Measurements from ENCODE around the gene ITGA7. TPM values are rescaled to one million over a fixed set of nuclear protein-coding genes. Genes with fewer than 3 reads are reported as not detected.

The ITGA7 gene
- total RNA-seq, 1 donor: 13.9 TPM

GRCh38 chr12:55681142-55682077 is 26.3 kb downstream of the ITGA7 start:
- TF ChIP-seq, protein P1, sequence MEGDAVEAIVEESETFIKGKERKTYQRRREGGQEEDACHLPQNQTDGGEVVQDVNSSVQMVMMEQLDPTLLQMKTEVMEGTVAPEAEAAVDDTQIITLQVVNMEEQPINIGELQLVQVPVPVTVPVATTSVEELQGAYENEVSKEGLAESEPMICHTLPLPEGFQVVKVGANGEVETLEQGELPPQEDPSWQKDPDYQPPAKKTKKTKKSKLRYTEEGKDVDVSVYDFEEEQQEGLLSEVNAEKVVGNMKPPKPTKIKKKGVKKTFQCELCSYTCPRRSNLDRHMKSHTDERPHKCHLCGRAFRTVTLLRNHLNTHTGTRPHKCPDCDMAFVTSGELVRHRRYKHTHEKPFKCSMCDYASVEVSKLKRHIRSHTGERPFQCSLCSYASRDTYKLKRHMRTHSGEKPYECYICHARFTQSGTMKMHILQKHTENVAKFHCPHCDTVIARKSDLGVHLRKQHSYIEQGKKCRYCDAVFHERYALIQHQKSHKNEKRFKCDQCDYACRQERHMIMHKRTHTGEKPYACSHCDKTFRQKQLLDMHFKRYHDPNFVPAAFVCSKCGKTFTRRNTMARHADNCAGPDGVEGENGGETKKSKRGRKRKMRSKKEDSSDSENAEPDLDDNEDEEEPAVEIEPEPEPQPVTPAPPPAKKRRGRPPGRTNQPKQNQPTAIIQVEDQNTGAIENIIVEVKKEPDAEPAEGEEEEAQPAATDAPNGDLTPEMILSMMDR (IDR thresholded peaks at IDR 0.05; ENCODE audit: insufficient read depth, low read length): peak; percentile 51
- H3K4me3 ChIP-seq (ENCODE audit: low read depth, low read length): peak overlapping the region; percentile 37
- DNase-seq (ENCODE audit: low read depth): peak; percentile 66

GRCh38 chr12:55679691-55680090 is 28.0 kb downstream of the ITGA7 start:
- H3K4me3 ChIP-seq (ENCODE audit: low read depth, low read length): no peak overlapping the region
- no peak for DNase-seq (ENCODE audit: low read depth)
- TF ChIP-seq, protein P1 (IDR thresholded peaks at IDR 0.05; ENCODE audit: insufficient read depth, low read length): no peak

DNA sequence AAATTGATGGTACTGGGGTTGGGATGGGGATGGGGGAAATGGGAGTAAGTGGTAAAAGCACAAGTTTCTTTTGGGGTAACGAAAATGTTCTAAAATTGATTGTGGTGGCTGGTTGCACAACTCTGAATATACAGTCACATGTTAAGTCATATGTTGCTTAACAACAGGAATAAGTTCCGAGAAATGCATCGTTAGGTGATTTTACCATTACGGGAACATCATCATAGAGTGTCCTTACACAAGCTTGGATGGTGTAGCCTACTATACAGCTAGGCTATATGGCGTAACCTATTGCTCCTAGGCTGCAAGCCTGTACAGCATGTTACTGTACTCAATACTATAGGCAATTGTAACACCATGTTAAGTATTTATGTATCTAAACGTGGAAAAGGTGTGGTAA is 31.0 kb downstream of the ITGA7 start:
- H3K4me3 ChIP-seq (ENCODE audit: low read depth, low read length): no peak overlapping the region
- no peak for DNase-seq (ENCODE audit: low read depth)
- TF ChIP-seq, protein P1 (IDR thresholded peaks at IDR 0.05; ENCODE audit: insufficient read depth, low read length): no peak

DNA sequence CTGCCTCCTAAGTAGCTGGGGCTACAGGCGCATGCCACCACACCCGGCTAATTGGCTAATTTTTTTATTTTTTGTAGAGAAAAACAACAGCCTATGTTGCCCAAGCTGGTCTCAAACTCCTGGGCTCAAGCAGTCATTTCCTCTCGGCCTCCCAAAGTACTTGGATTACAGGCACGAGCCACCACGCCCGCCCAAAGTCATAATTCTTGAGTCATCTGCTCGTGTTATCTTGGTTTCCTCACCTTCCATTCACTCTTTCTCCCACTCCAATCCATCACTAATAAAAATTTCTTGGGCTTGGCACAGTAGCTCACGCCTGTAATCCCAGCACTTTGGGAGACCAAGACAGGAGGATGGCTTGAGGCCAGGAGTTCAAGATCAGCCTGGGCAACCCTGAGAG is 32.0 kb downstream of the ITGA7 start:
- TF ChIP-seq, protein P1 (IDR thresholded peaks at IDR 0.05; ENCODE audit: insufficient read depth, low read length): no peak
- DNase-seq (ENCODE audit: low read depth): peak; percentile 15
- H3K4me3 ChIP-seq (ENCODE audit: low read depth, low read length): no peak overlapping the region

DNA sequence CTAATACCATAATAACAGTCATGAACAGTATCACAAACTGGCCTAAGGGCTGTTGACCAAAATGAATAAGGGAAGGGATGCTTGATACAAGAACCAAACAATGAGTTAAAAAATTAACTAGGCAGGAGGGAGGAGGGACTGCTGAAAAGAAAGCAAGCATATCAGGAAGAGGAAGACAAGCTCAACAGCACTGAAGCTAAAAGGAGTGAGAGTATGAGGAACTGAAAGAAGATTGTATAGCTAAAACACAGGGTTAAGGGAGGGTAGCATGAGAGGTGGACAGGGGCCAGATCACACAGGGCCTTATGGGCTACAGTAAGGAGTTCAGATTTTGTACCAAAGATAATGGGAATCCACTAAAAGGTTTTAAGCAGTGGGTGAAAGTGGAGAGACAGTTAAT is 34.1 kb downstream of the ITGA7 start:
- no peak for DNase-seq (ENCODE audit: low read depth)
- TF ChIP-seq, protein P1 (IDR thresholded peaks at IDR 0.05; ENCODE audit: insufficient read depth, low read length): no peak
- no peak overlapping the region for H3K4me3 ChIP-seq (ENCODE audit: low read depth, low read length)

GRCh38 chr12:55671746-55672145 is 36.0 kb downstream of the ITGA7 start:
- TF ChIP-seq, protein P1 (IDR thresholded peaks at IDR 0.05; ENCODE audit: insufficient read depth, low read length): no peak
- DNase-seq (ENCODE audit: low read depth): no peak
- no peak overlapping the region for H3K4me3 ChIP-seq (ENCODE audit: low read depth, low read length)
